HG02870 (cell line): ENCODE results near the gene TARS3.
A peak's percentile ranks its signal among the peaks of the same experiment; 100 is the strongest.
"Not testable (repeated sequence)": the region's sequence is repeated elsewhere in the genome, so short reads cannot be mapped to it uniquely, and the experiment has no call there.

Experiments
- ATAC-seq: cut with Tn5 transposase; IDR thresholded peaks from one replicate; pipeline ENCODE4 v1.9.1; 2021; ENCODE audit warnings: mild to moderate bottlenecking, moderate library complexity; ENCODE audit not compliant: unreplicated experiment

TARS3 gene

GRCh38 chr15:101657171-101657570, 67.1 kb downstream of the TARS3 start:
- ATAC-seq, result no peak

- ATAC-seq, result not testable (repeated sequence)
Observed at GRCh38 chr15:101654624-101655337, 69.5 kb downstream of the TARS3 start.

GRCh38 chr15:101654171-101654570, 70.1 kb downstream of the TARS3 start:
- no peak for ATAC-seq

GRCh38 chr15:101652786-101653430, 71.4 kb downstream of the TARS3 start:
- ATAC-seq, result no peak

GRCh38 chr15:101652098-101652785, 72.0 kb downstream of the TARS3 start, which contains the start of gene TM2D3:
Gene TM2D3 (minus strand): TSS chr15:101652381. CDS start chr15:101652361, 20 bp downstream.
- peak; percentile 88 for ATAC-seq

GRCh38 chr15:101651554-101652097, 72.6 kb downstream of the TARS3 start:
- ATAC-seq, result peak; percentile 44

GRCh38 chr15:101650145-101650544, 74.1 kb downstream of the TARS3 start:
- ATAC-seq, result no peak

- no peak for ATAC-seq
Observed at GRCh38 chr15:101648356-101648755, 75.9 kb downstream of the TARS3 start.

- no peak for ATAC-seq
Observed at GRCh38 chr15:101647251-101647650, 77.0 kb downstream of the TARS3 start.

- ATAC-seq, result no peak
Observed at GRCh38 chr15:101646672-101647071, 77.6 kb downstream of the TARS3 start.

- no peak for ATAC-seq
Observed at GRCh38 chr15:101642361-101642760, 81.9 kb downstream of the TARS3 start.

GRCh38 chr15:101641894-101642293, 82.4 kb downstream of the TARS3 start:
- ATAC-seq, result no peak

GRCh38 chr15:101641129-101641764, 83.0 kb downstream of the TARS3 start:
- no peak for ATAC-seq

- no peak for ATAC-seq
Observed at GRCh38 chr15:101639667-101640066, 84.6 kb downstream of the TARS3 start.

GRCh38 chr15:101637919-101638318, 86.4 kb downstream of the TARS3 start:
- ATAC-seq, result no peak

GRCh38 chr15:101637516-101637915, 86.8 kb downstream of the TARS3 start:
- no peak for ATAC-seq

GRCh38 chr15:101637038-101637437, 87.2 kb downstream of the TARS3 start:
- ATAC-seq, result no peak

- ATAC-seq, result no peak
Observed at GRCh38 chr15:101635944-101636727, 88.1 kb downstream of the TARS3 start.

- no peak for ATAC-seq
Observed at GRCh38 chr15:101633356-101633755, 90.9 kb downstream of the TARS3 start.

- ATAC-seq, result not testable (repeated sequence)
Observed at GRCh38 chr15:101626729-101627128, 97.5 kb downstream of the TARS3 start.
